Measurements from ENCODE around the gene AP3S2.

The AP3S2 gene

DNA sequence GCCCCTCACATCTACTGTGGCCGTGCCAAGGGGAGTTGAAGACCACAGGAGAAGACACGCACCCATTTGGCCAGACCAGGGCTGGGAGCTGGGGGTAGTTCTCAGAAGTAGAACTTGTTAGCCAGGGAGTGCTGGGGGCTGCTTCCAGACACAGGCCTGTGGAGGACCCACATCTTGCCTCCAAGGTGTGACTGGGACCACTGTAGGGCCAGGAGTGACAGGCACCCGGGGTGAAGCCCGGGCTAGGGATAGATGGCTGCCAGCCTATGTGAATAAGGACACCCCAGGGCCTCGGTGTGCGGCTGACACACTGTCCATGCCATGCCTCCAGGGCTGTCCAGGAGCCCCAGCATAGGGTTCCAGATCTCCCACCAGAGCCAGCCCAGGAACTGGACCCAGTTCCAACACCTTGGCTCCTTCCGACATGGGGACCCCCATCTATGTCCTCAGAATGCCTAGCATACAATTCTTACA is 80.9 kb downstream of the AP3S2 start:
- no peak for DNase-seq

DNA sequence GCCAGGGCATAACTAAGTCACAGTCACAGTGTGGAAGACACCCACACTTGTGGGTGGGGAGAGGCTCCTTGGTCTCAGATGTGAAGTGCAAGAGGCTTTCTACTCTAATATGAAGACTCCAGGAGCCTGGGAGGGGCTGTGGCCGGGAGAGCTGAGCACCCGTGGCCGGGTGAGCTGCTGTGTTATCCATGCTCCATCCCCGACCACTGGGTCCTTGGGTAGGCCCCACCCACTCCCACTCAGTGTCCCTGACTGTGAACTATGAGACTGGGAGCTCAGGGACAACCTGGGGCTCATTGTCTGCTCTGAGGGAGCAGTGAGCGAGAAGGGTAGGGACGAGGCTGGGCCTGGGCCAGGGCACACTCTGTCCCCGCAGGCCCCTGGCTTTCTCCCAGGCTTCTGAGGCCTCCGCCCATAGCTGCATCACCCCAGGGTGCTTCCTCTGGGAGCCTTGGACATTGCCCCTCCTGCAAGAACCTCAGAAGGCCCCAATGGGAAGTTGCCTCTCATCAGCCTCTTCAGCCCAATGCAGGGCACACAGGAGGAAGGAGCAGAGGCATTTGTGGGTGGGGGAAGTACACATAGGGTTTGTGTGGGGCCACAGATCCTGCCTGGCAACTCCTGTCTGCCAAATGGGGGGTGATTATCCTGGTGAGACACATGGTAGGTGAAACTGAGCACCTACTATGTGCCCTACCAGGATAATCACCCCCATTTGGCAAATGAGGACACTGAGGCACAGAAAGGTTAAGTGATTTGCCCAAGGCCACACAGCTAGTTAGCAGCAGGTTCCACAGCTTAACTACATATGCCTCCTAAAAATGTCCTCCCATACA is 81.6 kb downstream of the AP3S2 start:
- DNase-seq: no peak

DNA sequence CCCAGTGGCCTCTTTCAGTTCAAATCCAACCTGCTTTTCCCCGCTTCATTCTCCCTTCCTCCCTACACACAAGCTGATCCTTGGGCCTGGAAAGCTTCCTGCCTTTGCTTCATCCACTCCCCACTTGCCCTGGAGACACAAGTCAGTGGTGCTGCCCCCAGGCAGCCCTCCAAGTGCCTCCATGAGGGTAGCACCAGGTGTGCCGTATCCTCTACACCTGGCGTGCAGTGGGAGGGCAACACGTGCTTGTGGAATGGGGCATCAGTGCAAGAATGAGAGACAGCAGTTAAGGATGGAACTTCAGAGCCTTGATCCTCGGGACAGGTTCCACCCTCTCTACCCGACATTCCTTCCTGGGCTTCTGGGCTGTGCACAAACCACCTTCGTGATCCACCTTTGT is 83.0 kb downstream of the AP3S2 start:
- DNase-seq: no peak

DNA sequence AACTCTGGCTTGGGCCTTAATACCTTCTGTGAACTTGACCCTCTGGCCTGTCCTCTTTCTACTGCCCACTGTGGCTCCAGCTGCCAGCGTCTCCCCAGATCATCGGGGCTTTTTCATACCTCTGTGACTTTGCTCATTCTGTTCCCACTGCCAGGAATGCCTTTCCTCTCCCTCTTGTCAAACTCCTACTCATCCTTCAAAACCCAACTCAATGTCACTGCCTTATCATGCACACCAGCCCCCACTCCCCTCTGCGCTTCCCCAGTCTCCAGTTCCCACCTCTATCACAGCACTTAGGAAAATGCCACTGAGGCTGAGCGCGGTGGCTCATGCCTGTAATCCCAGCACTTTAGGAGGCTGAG is 84.0 kb downstream of the AP3S2 start:
- no peak for DNase-seq

DNA sequence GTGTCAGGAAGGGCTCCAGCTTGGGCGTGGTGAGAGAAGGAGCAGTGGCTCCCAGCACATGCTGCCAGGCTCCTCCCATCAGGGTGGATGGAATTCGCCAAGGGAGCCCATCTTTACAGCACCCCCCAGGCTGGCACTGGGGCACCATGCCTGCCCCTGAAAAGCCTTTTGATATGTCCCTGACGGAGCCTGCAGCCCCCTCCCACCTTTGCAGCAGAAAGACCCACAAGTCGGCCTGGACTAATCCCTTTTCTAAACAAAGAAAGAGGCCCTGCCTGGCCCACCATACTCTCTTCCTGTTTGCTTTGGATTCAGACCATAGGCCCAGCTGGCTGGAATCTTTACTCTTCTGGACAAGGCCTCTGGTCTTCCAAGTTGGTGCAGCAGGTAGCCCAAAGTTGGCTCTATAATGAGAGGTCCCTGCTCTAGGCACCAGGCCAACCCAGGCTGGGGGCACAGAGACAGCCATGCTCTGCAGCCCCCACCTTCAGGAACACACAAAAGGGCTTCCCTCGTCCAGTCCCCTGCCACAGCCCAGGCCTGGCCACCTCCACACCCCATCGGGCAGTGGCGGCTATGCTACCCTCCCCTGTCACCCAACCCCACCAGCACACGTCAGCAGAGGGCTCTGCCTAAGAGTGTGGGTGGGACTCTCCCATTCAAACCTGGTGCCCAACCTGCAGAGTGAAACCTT is 84.6 kb downstream of the AP3S2 start:
- DNase-seq: no peak

DNA sequence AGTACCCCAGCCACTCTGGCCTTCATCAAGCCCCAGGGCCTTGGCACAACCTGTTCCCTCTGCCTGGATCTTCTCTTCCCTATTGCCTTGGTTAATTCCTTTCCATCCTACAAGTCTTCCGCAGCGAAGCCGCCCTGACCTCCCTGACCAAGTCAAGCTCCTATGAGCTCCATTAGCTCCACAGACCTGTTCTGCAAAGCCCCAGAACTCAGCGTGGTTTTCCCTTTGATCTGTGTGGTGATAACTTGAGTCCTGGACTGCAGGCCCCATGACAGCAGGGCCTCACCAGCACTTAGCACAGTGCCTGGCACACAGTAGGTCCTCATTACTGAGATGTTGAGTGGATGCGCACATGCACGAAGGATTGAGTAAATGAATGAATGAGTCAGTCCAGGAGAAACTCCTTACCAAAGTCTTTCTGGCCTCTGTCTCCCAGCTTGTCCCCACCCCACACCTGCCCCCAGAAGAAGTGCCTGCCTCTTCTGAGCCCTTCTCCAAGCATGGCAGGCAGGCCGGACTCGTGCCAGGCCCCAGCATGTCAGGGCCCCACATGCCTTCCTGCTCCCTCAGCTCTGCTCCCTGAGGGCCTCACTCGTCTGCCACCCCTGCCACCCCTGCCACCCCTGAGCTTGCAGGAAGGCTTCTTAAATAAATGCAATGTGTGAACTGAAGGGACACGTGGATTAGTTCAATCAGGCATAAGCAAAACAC is 85.5 kb downstream of the AP3S2 start:
- no peak for DNase-seq

DNA sequence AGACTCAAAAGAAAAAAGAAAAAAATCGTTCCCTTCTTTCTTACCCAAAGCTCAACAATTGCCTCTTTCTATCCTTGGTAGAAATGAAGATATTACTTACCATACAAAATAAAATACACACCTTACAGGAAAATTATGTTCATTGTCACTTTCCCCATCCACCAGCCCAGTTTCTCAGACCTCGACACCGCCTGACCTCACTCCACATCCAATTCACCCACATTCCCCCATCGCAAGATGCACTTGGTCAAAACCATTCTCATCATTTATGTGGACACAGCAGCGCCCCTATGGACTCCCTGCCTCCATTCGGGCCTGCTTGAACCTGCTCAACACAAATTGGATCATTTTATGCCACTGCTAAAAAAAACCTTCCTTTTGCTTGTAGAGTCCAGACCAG is 86.1 kb downstream of the AP3S2 start:
- no peak for DNase-seq

DNA sequence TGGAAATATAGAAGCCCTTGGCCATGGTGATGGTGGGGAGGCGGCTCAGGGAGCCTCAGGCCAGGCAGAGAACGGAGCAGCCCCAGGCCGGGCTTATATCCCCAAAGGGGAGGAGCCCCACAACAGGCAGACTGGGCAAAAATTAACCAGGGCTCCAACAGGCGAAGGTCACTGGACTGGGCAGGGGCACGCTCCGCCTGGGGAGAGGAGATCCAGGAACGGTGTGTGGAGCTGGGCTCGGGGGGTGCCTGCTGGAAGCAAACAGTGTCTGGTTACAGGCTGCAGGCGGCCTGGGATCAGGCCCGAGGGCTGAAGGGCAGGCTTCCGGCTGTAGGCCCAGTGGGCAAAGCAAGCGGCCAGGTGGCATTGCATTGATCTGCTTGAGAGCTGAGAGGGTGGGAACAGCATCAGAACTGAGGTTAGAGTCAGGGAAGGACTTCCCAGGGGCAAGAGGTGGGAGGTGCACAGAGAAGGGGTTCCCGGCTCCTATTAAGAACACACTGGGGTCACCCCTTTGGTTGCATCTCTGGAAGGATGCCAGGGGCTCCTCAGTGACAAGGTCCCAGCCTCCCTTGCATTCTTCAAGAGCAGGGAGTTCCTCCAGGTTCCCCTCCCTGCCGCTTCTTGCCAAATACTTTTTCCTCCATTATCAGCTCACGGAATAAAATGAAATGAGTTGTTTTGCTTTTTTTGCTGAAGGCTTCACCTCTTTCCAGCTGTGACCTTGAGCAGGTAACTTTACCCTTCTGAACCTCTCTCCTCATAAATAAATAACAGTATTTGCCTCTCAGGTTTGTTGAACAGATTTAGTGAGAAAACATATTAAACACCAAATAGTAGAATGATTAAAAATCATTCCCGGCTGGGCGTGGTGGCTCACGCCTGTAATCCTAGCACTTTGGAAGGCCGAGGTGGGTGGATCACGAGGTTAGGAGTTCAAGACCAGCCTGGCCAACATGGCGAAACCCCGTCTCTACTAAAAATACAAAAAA is 86.9 kb downstream of the AP3S2 start:
- DNase-seq: no peak

DNA sequence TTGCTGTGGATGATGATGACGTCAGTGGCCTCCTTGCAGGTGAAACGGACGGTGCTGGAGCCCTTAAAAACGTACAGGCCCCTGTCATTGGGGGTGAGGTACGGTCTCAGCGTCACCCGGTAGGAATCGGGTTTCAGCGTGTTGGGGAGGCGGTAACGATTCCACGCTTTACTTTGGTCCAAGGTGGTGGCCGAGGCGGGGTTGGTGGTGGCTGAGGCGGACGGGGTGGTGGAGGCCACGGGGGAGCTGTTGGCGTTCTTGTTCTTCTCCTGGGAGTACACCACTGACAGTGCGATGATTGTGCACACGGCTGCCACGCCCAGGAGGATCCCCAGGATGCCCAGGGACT is 87.6 kb downstream of the AP3S2 start:
- DNase-seq: no peak

DNA sequence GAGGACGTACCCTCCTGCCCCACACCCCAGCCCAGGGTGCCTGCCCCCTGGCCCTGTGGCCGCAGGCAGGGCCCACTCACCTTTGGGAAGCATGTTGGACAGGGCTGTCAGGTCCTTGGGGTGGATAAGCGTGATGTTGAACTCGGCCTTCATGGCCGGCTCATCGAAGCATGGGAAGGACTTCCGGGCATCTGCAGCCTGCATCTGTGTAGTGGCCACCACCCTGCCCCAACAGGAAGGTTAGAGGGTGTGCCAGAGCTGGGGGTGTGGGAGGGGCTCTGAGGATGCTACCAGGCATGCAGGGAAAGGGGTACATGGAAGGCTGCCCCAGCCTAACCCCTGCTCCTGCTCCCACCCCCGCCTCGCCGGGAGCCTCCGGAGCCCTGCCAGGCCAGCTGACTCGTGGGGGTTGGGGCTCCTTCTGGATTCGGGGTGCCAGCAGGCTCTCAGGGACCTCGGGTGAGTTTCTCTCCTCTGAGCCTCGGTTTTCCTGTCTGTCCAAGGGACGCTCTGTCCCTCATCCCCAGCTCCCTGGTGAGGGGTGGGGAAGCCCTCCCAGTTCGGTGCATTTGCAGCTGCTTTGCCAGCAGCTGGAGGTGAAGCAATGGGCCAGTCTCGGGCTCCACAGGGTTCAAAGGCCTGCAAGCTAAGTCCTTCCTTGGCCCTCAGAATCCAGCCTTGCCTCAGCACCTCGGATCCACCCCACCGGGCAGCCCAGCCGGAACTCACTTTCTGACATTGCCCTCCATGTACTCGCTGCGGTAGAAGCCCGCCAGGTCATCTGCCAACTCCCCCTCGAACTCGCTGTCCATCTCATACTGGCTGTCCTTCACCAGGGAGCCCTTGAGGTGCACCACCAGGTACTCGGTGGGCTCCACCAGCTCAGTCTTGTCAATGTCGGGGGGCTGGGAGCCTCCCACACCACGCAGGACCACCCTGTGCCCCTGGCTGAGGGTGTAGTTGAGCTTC is 88.3 kb downstream of the AP3S2 start:
- no peak for DNase-seq

DNA sequence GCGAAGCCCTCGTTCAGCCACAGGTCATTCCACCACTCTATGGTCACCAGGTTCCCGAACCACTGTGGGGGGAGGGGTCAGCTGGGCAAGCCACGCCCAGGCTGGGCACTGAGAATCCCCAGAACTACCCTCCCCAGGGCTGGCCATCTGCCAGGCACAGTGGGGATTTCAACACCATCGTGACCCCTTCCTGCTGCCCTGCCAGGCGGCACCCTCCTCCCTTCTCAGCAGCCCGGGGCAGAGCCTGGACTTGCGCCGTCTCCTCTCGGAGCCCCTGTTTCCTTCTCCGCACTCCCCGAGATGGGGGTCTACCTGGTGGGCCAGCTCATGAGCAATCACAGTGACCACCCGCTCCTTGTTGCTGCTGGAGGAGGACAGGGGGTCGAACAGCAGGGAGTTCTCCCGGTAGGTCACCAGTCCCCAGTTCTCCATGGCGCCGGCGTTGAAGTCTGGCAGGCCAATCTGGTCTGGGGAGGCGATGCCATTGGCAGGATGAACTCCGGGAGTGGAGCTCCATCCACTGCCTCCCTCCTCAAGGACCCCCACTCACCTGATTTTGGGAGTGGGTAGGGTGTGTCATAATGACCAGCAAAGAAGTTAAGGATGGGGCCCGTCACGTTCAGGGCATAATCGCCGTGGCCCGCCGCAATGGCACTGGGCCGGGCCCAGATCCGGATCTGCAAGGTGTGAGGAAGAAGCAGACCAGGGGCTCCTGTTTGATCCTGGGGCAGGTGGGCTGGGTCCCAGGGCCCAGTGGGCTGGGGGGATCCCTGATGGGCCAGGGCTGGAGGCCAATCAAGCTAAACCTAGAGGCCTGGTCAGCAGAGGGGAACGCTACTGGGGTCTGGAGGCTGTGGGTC is 89.6 kb downstream of the AP3S2 start:
- no peak for DNase-seq

DNA sequence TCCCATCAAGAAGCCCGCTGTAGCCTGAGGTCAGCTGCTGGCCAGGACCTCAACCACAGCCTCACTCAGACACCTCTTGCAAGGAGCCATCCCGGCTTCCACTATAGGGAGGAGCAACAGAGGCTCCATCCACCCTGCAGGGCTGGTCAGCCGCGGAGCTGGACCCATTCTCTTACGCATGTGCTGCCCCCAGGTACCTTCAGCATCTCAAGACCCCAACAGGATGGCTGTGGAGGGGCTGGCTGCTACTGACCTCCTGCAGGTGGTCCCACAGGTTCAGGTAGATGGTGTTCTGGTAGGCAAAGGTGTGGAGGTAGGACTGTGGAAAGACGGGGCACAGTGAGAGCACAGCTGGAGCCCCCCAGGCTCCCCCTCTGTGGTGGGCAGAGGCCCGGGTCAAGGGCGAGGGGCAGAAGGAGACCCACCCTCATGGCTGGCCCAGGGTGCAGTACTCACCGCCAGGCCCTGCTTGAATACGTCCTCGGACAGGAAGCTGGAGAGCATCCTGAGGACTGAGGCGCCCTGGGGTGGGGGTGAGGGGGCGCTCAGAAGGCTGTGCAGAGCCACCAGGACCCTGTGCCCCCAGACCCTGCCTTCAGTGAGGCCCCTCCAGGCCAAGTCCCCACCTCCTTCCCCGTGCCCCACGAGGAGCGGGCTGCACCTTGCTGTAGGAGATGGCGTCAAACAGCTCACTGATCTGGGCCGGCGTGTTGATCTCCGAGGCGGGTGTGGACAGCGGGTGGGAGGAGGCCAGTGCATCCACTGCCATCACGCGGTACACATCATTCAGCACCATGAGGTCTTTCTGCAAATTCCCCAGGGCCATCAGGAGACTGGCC is 90.6 kb downstream of the AP3S2 start:
- no peak for DNase-seq

DNA sequence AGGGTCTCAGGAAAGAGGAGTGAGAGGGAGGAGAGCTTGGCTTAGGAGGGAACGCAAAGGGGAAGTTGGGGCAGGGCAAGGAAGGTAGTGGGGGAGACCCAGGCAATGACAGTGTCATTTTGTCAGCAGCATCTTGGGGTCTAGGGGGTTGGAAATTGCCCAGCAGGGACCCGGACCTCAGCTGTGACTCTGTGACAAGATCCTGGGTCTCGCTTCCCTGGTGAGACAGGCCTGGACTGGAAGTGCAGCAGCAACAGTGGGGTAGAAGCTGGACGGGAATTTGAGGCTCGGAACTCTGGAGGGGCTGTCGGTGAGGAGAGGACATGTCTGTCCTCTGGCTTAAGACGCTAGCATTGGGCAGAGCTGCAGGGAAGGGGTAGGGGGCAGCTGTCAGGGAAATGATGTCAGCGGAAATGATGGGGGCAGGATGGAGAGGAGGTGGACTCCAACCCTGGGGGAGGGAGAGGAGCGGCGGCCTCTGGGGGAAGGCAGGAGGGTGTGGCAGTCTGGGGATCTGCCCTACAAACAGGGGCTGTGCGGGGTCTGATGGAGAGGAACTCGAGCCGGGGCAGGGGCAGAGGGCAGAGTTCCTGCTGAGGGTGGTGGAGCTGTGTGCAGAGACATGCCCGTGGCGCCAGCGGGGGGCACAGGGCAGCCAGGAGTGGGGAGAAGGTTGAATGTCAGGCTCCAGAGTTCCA is 91.4 kb downstream of the AP3S2 start:
- DNase-seq: no peak

DNA sequence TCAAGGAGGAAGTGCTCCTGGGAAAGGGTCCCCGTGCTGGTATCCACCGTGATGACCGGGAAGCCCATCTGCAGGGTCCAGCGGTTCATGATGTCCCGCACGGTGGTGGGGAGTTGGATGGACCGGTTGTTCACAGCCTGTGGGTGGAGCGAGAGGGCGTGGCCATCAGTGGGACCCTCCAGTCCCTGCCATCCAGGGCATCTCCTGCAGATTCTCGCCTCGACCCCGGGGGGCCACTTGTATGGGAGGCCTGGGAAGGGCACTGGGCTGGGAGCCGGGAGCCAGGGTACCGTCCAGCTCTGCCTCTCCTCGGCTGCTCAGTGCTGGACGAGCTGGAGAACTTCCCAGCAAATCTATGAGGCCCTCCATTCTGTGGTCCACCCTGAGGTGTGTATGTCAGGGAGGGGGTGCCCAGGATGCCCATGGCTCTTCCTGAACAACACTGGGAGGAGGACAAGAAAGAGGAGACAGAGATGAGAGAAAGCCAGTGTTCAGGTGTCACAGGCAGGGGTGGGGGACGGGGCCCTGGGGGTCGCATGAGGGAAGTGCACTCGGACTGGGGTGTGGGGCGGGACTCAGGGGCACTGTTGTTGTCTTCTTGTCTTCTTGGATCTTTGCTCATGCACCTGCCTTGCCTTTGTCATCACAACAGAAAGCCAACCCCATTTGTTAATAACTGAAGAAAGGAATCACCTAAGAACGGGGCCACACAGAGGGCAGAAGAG is 92.2 kb downstream of the AP3S2 start:
- no peak for DNase-seq

DNA sequence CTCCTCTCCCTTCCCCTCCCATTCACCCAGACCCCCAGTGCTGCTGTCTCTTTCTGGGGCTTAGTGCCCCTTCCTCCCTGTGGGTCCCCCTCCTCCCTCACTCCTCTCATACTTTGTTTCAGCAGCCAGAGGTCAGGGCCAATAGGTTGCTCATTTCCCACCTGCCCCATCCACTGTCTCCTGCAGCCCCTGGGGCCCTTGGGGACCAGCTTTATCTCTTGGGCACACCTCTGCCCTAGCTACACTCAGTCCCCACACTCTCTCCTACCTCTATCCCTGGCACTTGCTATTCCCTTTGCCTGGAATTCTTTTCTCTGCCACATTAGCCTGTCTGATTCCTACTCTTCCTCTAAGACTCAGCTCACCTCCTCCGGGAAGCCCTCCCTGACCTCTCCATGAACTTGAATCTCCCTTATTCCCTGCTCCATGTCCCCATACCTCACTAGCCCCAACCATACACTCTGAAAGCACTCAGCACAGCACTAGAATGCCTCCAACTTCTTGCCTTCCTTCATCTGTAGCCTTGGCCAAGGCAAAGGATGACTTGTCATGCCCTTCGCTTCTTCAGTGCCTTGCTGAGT is 93.8 kb downstream of the AP3S2 start:
- DNase-seq: no peak

DNA sequence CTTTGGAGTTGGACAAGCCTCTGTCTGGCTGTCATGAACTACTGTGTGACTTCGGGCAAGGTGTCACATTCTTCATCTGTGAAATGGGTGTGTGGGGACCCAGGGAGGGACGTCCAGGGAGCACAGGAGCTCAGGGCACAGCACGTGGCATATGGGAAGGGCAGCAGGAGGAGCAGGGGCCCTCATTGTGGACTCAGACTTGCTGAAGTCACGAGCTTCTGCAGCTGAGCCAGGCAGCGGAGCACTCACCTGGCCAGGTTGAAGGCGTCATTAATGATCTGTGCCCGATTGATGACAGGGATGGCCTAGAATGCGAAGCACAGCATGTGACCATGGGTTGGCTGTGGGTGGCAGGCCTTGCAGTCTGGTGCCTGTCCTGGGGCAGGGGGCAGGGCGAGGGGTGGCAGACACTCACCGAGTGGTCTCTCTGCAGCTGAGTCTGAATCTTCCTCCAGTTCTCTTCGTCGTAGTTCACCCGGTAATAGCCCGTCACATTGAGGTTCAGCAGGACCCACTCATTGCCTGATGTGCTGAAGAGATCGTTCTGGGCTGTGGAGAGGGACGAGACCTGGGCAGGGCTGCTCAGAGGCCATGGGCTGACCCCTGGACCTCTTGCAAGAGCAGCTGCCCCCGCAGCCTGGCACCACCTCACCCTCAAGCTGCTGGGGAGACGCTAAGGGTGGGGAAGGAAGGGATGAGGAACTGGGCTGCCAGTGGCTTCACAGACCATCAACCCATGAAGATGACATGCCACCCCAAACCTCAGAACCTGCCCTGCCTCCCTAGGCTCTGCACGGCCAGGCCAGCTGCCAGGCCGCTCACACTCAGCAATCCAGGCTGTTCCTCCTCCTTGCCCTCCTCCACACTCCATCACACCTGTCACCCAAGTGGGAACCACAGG is 94.5 kb downstream of the AP3S2 start:
- DNase-seq: no peak
